Esophagus muscularis mucosa (tissue), 4 donors: ENCODE measurements around the gene CAMTA1. TPM values are rescaled to one million over a fixed set of nuclear protein-coding genes. Genes with fewer than 3 reads are reported as not detected.
"Not testable (repeated sequence)": the region's sequence is repeated elsewhere in the genome, so short reads cannot be mapped to it uniquely, and the experiment has no call there.

ENCODE experiments used
- DNase-seq: peaks from one replicate; pipeline ENCODE4 v3.0.0-alpha.2; 2017; ENCODE audit errors: extremely low spot score
- H3K27ac ChIP-seq, 4 donors: fragments of 200-600 bp; sonication (generic); replicated peaks in 1 of 4; 1 replicate in 3 of 4; 2 replicates in 1 of 4; pipeline ENCODE4 v1.5.1; 2016 to 2019; ENCODE audit warnings: mild to moderate bottlenecking in 1 of 4
- H3K27me3 ChIP-seq, 4 donors: fragments of 200-600 bp; sonication (generic); one replicate each; pipeline versions ENCODE4 v1.5.1 to v1.6.0; 2016 to 2019
- H3K36me3 ChIP-seq, 4 donors: fragments of 200-600 bp; sonication (generic); one replicate each; pipeline ENCODE4 v1.5.1; 2016 to 2019
- H3K4me1 ChIP-seq, 4 donors: fragments of 200-600 bp; sonication (generic); one replicate each; pipeline ENCODE4 v1.5.1; 2016 to 2019
- H3K4me3 ChIP-seq, 4 donors: fragments of 200-600 bp; sonication (generic); 1 replicate in 2 of 4; 2 replicates in 2 of 4; pipeline ENCODE4 v1.5.1; 2016 to 2019; ENCODE audit warnings: mild to moderate bottlenecking in 4 of 4, moderate library complexity in 1 of 4
- H3K9me3 ChIP-seq, 4 donors: fragments of 200-600 bp; sonication (generic); 1 replicate in 3 of 4; 2 replicates in 1 of 4; pipeline ENCODE4 v1.5.1; 2016 to 2019
- EP300 ChIP-seq: sonication (generic); formaldehyde crosslinking; IDR thresholded peaks from one replicate; pipeline ENCODE4 v1.6.1; 2017; ENCODE audit warnings: antibody characterized with exemption
- POLR2A ChIP-seq: fragments of 450-650 bp; IDR thresholded peaks from one replicate; pipeline ENCODE4 v1.6.1; 2017; ENCODE audit warnings: antibody characterized with exemption, moderate library complexity, mild to moderate bottlenecking, low read depth
- POLR2AphosphoS5 ChIP-seq, 2 donors: sonication (generic); formaldehyde crosslinking; IDR thresholded peaks; one replicate each; pipeline ENCODE4 v1.6.1; 2017; ENCODE audit warnings: antibody characterized with exemption in 2 of 2
- WGBS: methylation state at CpG from one replicate; pipeline ENCODE4 v1.1.5; 2018; 5-methylcytosine and 5-hydroxymethylcytosine counted together
- intact Hi-C: fragments of 100-400 bp; cut with DNase I; formaldehyde crosslinking; loops from one replicate; pipeline ENCODE4 v1.15.1; 2023
- total RNA-seq, 4 donors: library from RNA; depleted of rRNA; stranded (reverse); fragments of >200 nt; gene quantifications; one replicate each; pipeline versions ENCODE4 v1.1.0 to v1.2.1, GENCODE V29; 2016
- TF ChIP-seq, protein P1 (sequence below), 3 experiments: fragments of 200-600 bp in 2 of 3; fragments of 450-650 bp in 1 of 3; sonication (generic) in 2 of 3; IDR thresholded peaks; one replicate each; pipeline ENCODE4 v1.5.1; 2017 to 2019; ENCODE audit warnings: antibody characterized with exemption in 3 of 3, mild to moderate bottlenecking in 2 of 3, moderate library complexity in 1 of 3

CAMTA1 gene
- total RNA-seq, 4 donors from 2014 or later, result 109 to 226 (median 139) TPM

DNA sequence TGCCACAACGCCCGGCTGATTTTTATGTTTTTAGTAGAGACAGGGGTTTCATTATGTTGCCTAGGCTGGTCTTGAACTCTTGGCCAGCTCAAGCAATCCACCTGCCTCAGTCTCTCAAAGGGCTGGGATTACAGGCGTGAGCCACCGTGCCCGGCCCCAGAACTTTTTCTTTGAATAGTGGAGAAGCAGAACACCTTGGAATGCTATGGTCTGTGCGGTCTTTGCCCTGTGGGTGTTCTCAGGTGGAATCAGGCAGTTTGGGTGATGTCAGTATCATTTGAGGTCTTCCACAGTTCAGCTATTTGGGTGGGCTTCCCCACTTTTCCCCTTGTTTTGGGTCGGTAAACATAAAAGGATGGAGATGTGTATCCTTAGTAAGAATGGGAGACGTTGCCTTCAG is 17.6 kb downstream of the CAMTA1 start:
- no peak for DNase-seq
- Histone ChIP-seq H3K27me3 (no peaks in the 10 kb centered on the region), H3K9me3 (no peaks in the 10 kb centered on the region), H3K36me3 (no peaks in the 10 kb centered on the region), H3K4me3 (no peak overlapping the region), H3K4me1 (peaks cover 60 to 83% (median 66%) of the 10 kb centered on the region in 4 donors), H3K27ac (peak overlapping the region in 2 of 4 donors; percentile 59 to 75)
- TF ChIP-seq, protein P1, sequence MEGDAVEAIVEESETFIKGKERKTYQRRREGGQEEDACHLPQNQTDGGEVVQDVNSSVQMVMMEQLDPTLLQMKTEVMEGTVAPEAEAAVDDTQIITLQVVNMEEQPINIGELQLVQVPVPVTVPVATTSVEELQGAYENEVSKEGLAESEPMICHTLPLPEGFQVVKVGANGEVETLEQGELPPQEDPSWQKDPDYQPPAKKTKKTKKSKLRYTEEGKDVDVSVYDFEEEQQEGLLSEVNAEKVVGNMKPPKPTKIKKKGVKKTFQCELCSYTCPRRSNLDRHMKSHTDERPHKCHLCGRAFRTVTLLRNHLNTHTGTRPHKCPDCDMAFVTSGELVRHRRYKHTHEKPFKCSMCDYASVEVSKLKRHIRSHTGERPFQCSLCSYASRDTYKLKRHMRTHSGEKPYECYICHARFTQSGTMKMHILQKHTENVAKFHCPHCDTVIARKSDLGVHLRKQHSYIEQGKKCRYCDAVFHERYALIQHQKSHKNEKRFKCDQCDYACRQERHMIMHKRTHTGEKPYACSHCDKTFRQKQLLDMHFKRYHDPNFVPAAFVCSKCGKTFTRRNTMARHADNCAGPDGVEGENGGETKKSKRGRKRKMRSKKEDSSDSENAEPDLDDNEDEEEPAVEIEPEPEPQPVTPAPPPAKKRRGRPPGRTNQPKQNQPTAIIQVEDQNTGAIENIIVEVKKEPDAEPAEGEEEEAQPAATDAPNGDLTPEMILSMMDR (IDR thresholded peaks at IDR 0.05), result no peak
- TF ChIP-seq POLR2AphosphoS5 (IDR thresholded peaks at IDR 0.05) (no peak), EP300 (no peak)
- intact Hi-C loops, result no loop called here
- 92% methylated on average over 8 of the region's 8 CpGs for WGBS

DNA sequence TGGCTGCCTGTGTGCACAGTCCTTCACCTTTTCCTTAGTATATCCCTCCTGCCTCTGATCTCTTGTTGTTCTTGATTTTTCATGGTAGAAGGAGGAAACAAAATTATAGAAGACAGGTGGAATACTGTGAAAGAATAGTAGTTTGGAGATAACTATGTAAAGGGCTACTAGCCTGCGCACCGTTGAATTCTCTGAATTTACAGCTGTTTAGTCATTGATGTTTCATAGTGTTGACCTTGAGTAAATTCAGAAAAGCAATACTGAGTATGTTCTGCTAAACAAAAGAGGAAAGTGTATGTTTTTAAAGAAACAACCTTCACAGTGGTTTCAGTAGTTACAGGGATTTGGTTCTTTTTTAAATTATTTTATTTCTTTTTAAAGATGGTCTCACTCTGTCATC is 18.1 kb downstream of the CAMTA1 start:
- H3K4me3 ChIP-seq, result no peak overlapping the region
- TF ChIP-seq EP300 (no peak), POLR2A (no peak), POLR2AphosphoS5 (IDR thresholded peaks at IDR 0.05) (no peak)
- intact Hi-C loops, result no loop called here
- 92% methylated on average over 2 of the region's 2 CpGs for WGBS
- no peak overlapping the region for H3K27ac ChIP-seq
- H3K36me3 ChIP-seq, result no peaks in the 10 kb centered on the region
- peaks cover 61 to 84% (median 70%) of the 10 kb centered on the region in 4 donors for H3K4me1 ChIP-seq
- DNase-seq, result no peak
- no peaks in the 10 kb centered on the region for H3K9me3 ChIP-seq
- no peaks in the 10 kb centered on the region for H3K27me3 ChIP-seq

- H3K4me3 ChIP-seq, result no peak overlapping the region
- H3K27me3 ChIP-seq, result no peaks in the 10 kb centered on the region
- no peaks in the 10 kb centered on the region for H3K36me3 ChIP-seq
- WGBS, result 80% methylated on average over 1 of the region's 1 CpG
- H3K4me1 ChIP-seq, result peaks cover 56 to 80% (median 67%) of the 10 kb centered on the region in 4 donors
- H3K27ac ChIP-seq, result no peak overlapping the region
- TF ChIP-seq, protein P1 (IDR thresholded peaks at IDR 0.05), result no peak
- TF ChIP-seq POLR2A, result no peak
- TF ChIP-seq EP300, result no peak
- TF ChIP-seq POLR2AphosphoS5 (IDR thresholded peaks at IDR 0.05), result no peak
- intact Hi-C loops, result no loop called here
- no peaks in the 10 kb centered on the region for H3K9me3 ChIP-seq
- DNase-seq, result no peak
These were observed 19.8 kb downstream of the CAMTA1 start for GRCh38 chr1:6805004-6805416.

DNA sequence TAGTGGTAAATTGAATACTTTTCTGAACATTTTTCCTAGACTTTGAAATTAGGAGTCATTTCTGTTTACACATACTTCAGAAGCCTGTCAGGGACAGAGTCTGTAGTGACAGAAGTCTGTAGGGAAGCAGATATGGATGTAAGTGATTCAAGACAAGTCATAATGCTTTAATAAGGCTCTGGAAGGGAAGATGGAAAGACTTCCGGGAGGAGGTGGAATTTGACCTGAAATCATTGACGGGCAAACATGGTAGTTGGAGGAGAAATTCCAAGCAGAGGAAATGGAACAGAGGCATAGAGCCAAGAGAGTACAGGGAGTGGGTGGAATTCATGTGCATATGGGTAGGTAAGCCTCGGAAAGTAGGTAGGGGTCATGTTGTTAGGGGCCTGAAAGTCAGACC is 22.5 kb downstream of the CAMTA1 start:
- 78% methylated on average over 3 of the region's 3 CpGs for WGBS
- Histone ChIP-seq H3K4me1 (peaks cover 38 to 64% (median 59%) of the 10 kb centered on the region in 4 donors), H3K9me3 (no peaks in the 10 kb centered on the region)

DNA sequence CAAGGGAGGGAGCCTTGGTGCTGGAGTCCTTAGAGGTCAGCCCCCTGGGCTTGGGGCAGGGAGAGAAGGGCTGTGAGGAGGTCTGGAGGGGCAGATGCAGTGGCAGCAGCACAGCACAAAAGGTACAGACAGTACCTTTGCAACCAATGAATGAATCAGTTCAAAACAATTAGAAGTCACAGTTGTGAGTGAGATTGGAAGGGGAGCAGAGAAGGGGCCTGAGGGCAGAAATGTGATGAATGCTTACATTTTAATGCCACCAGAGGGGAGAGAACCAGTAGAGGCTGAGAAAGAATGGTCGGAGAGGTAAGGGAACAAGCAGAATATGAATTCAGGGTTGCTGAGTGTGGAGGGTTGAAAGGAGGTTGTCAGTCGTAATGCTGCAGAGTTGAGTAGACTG is 24.2 kb downstream of the CAMTA1 start:
- Histone ChIP-seq H3K27me3 (no peaks in the 10 kb centered on the region), H3K36me3 (no peaks in the 10 kb centered on the region), H3K9me3 (no peaks in the 10 kb centered on the region), H3K27ac (no peak overlapping the region), H3K4me1 (peaks cover 36 to 57% (median 48%) of the 10 kb centered on the region in 4 donors), H3K4me3 (no peak overlapping the region)
- no peak for TF ChIP-seq POLR2A
- no peak for TF ChIP-seq EP300
- TF ChIP-seq POLR2AphosphoS5 (IDR thresholded peaks at IDR 0.05), result no peak
- TF ChIP-seq, protein P1 (IDR thresholded peaks at IDR 0.05), result no peak
- 96% methylated on average over 2 of the region's 2 CpGs for WGBS
- DNase-seq, result no peak
- intact Hi-C loops, result no loop called here

More for the DNA sequence above, 22.5 kb downstream of the CAMTA1 start:
- H3K27ac ChIP-seq, result no peak overlapping the region
- no peaks in the 10 kb centered on the region for H3K36me3 ChIP-seq
- intact Hi-C loops, result no loop called here
- TF ChIP-seq EP300 (no peak), POLR2AphosphoS5 (IDR thresholded peaks at IDR 0.05) (no peak), POLR2A (no peak)
- TF ChIP-seq, protein P1 (IDR thresholded peaks at IDR 0.05), result no peak
- no peak for DNase-seq
- no peak overlapping the region for H3K4me3 ChIP-seq
- no peaks in the 10 kb centered on the region for H3K27me3 ChIP-seq

DNA sequence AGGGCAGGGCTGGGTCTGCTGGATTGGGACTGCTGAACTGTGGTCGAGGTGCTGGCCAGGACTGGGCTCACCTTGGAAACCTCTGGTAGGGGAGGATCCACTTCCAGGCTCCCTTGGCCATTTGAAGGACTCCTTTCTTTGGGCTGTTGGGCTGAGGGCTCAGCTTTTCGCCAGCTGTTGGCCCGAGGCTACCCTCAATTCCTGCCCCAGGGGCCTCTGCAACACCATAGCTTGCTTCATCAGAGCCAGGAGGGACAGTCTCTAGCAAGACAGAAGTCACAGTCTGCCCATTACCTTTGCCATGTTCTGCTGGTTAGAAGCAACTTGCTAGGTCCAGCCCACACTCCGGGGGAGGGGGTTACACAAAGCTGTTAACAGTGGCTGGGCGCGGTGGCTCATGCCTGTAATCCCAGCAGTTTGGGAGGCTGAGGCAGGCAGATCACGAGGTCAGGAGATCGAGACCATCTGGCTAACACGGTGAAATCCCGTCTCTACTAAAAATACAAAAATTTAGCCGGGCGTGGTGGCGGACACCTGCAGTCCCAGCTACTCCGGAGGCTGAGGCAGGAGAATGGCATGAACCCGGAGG is 25.0 kb downstream of the CAMTA1 start:
- 95% methylated on average over 15 of the region's 15 CpGs for WGBS
- H3K36me3 ChIP-seq, H3K4me3 ChIP-seq, H3K9me3 ChIP-seq, DNase-seq, H3K27me3 ChIP-seq, H3K27ac ChIP-seq, intact Hi-C loops: not testable (repeated sequence)
- H3K4me1 ChIP-seq, result peaks cover 33 to 51% (median 46%) of the 10 kb centered on the region in 4 donors
